H1 (cell line): ENCODE data around the gene AP4B1. TPM values are rescaled to one million over a fixed set of nuclear protein-coding genes. Genes with fewer than 3 reads are reported as not detected.

ENCODE experiments used
- EP300 ChIP-seq, 2 experiments: IDR thresholded peaks; 1 replicate in 1 of 2; 2 replicates in 1 of 2; pipeline ENCODE4 v1.6.1; 2011 to 2012; ENCODE audit warnings: low read depth in 2 of 2, low read length in 2 of 2, mild to moderate bottlenecking in 2 of 2, borderline replicate concordance in 1 of 2, inconsistent platforms in 1 of 2, moderate library complexity in 1 of 2
- FOSL1 ChIP-seq: IDR thresholded peaks from 2 replicates; pipeline ENCODE4 v1.6.1; 2011; ENCODE audit warnings: mild to moderate bottlenecking, low read depth, low read length, moderate library complexity; ENCODE audit not compliant: insufficient read depth
- PHF8 ChIP-seq: fragments of 200-600 bp; sonication (generic); conservative IDR thresholded peaks from 2 replicates; pipeline ENCODE4 v1.7.1; 2012; ENCODE audit warnings: low read depth, mild to moderate bottlenecking, inconsistent platforms, low read length, moderate library complexity
- POLR2A ChIP-seq, 2 experiments: IDR thresholded peaks; 1 replicate in 1 of 2; 2 replicates in 1 of 2; pipeline ENCODE4 v1.6.1; 2011; ENCODE audit warnings: low read depth in 2 of 2, low read length in 2 of 2, mild to moderate bottlenecking in 2 of 2; ENCODE audit errors: control extremely low read depth in 1 of 2
- RAD21 ChIP-seq, 2 experiments: IDR thresholded peaks in 1 of 2; conservative IDR thresholded peaks in 1 of 2; 2 replicates each; pipeline ENCODE4 v1.6.1; 2011; ENCODE audit warnings: low read depth in 2 of 2, low read length in 2 of 2, improper control_type of control experiment in 1 of 2, inconsistent platforms in 1 of 2, mild to moderate bottlenecking in 1 of 2, moderate library complexity in 1 of 2
- SP4 ChIP-seq: IDR thresholded peaks from 2 replicates; pipeline ENCODE4 v1.6.1; 2012; ENCODE audit warnings: low read length, inconsistent platforms
- USF2 ChIP-seq: IDR thresholded peaks from 2 replicates; pipeline ENCODE4 v1.6.1; 2011; ENCODE audit warnings: low read length, improper control_type of control experiment
- polyA plus RNA-seq, 7 experiments: library from polyadenylated mRNA; depleted of rRNA in 3 of 7; stranded (reverse) in 5 of 7; unstranded in 2 of 7; fragments of >200 nt in 5 of 7; fragments of 200-250 nt in 2 of 7; gene quantifications; 1 replicate in 5 of 7; 2 replicates in 1 of 7; 4 replicates in 1 of 7; pipeline versions ENCODE4 v1.2.1 to v1.2.3, GENCODE V29; 2011 to 2013; ENCODE audit warnings: missing spikeins in 2 of 7, mixed read lengths in 2 of 7
- total RNA-seq: library from RNA; stranded (reverse); fragmentation: NEBNext Ultra II Directional; extraction: Animal tissue kit (Norgen Biotek cat#: 25700); gene quantifications from 2 replicates; pipeline ENCODE4 v1.2.1, GENCODE V29; 2021

AP4B1 gene
- total and polyA plus RNA-seq, 2 of the 8 experiments (the other 6 are each of a cell fraction or from before 2014, with no cell fraction given) = 8.9 to 9.0 TPM

- no peak for TF ChIP-seq USF2
- no peak for TF ChIP-seq PHF8
- TF ChIP-seq RAD21 (IDR thresholded peaks at IDR 0.05 in 1 of 2, conservative IDR thresholded peaks at IDR 0.05 in 1 of 2; ENCODE audit: low read depth in 2 of 2, low read length in 2 of 2) = no peak
- no peak for TF ChIP-seq POLR2A (IDR thresholded peaks at IDR 0.05; ENCODE audit: control extremely low read depth in 1 of 2, low read depth in 2 of 2, low read length in 2 of 2)
- no peak for TF ChIP-seq EP300 (IDR thresholded peaks at IDR 0.05; ENCODE audit: borderline replicate concordance in 1 of 2, low read depth in 2 of 2, low read length in 2 of 2)
- TF ChIP-seq SP4 = no peak
- TF ChIP-seq FOSL1 = no peak
- TF ChIP-seq, all 59 proteins: peak for 0
These were observed 12.9 kb downstream of the AP4B1 start (continued) for GRCh38 chr1:113891631-113892220.
